Heart right ventricle (tissue), 16 donors: Measurements from ENCODE around the gene NRGN. TPM values are rescaled to one million over a fixed set of nuclear protein-coding genes. Genes with fewer than 3 reads are reported as not detected.
A peak's percentile ranks its signal among the peaks of the same experiment; 100 is the strongest.
"Not testable (repeated sequence)": the region's sequence is repeated elsewhere in the genome, so short reads cannot be mapped to it uniquely, and the experiment has no call there.

ENCODE experiments used
- ATAC-seq, 8 donors: fragments of 200-7000 bp; cut with Tn5 transposase; one replicate each; pipeline ENCODE4 v1.9.1; 2020; ENCODE audit warnings: mild to moderate bottlenecking in 8 of 8, moderate library complexity in 8 of 8, moderate number of reproducible peaks in 1 of 8
- DNase-seq, 2 donors: peaks; one replicate each; pipeline ENCODE4 v3.0.0-alpha.2; 2020
- H3K27ac ChIP-seq, 10 donors: fragments of 200-600 bp; sonication (generic) in 2 of 10; one replicate each; pipeline versions ENCODE4 v1.5.0 to v1.8.0; 2020 to 2022; ENCODE audit warnings: mild to moderate bottlenecking in 3 of 10
- H3K27me3 ChIP-seq, 7 donors: fragments of 200-600 bp; one replicate each; pipeline ENCODE4 v1.8.0; 2021 to 2022; ENCODE audit warnings: mild to moderate bottlenecking in 2 of 7
- H3K36me3 ChIP-seq, 9 donors: fragments of 200-600 bp; sonication (generic) in 1 of 9; one replicate each; pipeline versions ENCODE4 v1.5.0 to v1.8.0; 2020 to 2022; ENCODE audit warnings: mild to moderate bottlenecking in 2 of 9
- H3K4me1 ChIP-seq, 9 donors: fragments of 200-600 bp; sonication (generic) in 1 of 9; one replicate each; pipeline versions ENCODE4 v1.5.0 to v1.8.0; 2020 to 2022; ENCODE audit warnings: mild to moderate bottlenecking in 4 of 9
- H3K4me3 ChIP-seq, 10 donors: fragments of 200-600 bp; sonication (generic) in 2 of 10; one replicate each; pipeline versions ENCODE4 v1.5.0 to v1.8.0; 2020 to 2022; ENCODE audit warnings: mild to moderate bottlenecking in 7 of 10, moderate library complexity in 2 of 10
- H3K9me3 ChIP-seq, 11 donors: fragments of 200-600 bp in 10 of 11; sonication (generic) in 2 of 11; one replicate each; pipeline versions ENCODE4 v1.5.0 to v1.8.0; 2013 to 2022; ENCODE audit warnings: mild to moderate bottlenecking in 2 of 11, control low read depth in 1 of 11, moderate library complexity in 1 of 11
- CTCF ChIP-seq, 9 donors: fragments of 200-600 bp; sonication (generic) in 2 of 9; IDR thresholded peaks; one replicate each; pipeline versions ENCODE4 v1.5.0 to v1.8.0; 2021 to 2022; ENCODE audit warnings: antibody characterized with exemption in 9 of 9, mild to moderate bottlenecking in 5 of 9, moderate library complexity in 1 of 9
- WGBS, 2 donors: extraction: QIAGEN DNeasy Blood & Tissue Kit; methylation state at CpG; one replicate each; pipeline ENCODE4 v1.1.7; 2013; ENCODE audit warnings: inconsistent platforms in 1 of 2; 5-methylcytosine and 5-hydroxymethylcytosine counted together
- intact Hi-C, 10 donors: fragments of 100-400 bp; cut with DNase I; formaldehyde crosslinking; loops; one replicate each; pipeline versions ENCODE4 v1.11.1 to v1.14.2; 2022
- polyA plus RNA-seq, 2 donors: library from polyadenylated mRNA; stranded (reverse); fragments of 200-250 nt; gene quantifications; one replicate each; pipeline ENCODE4 v1.2.3, GENCODE V29; 2013
- total RNA-seq, 10 donors: library from RNA; stranded (reverse); fragmentation: NEBNext Ultra II Directional in 3 of 10; extraction: Animal tissue kit (Norgen Biotek cat#: 25700) in 3 of 10; gene quantifications; one replicate each; pipeline versions ENCODE4 v1.2.1 to v1.2.4, GENCODE V29; 2021 to 2023
- donor health status: Arrhythmogenic right ventricular cardiomyopathy.
- donor health status: ischemic (EF 13 %, LVEDD 7.1; RV severe dilation, severe dysfunction).
- donor health status: healthy with polysubstance abuse.
- donor health status: DM: no; HTN: yes; CAD: no.
- donor health status: DM: no; HTN: no; CAD: no.
- donor health status: ischemic (EF 25% LVEDD 6.9; RV normal size, moderate dysfunction).
- donor health status: ischemic (EF 25% LVEDD 5.7; RV mildly dilated, moderate dysfunction).
- donor health status: healthy.
- donor health status: DM: yes; HTN: yes; CAD: no.
- donor health status: Ischemic cardiomyopathy.
- donor health status: ischemic (EF 35%, LVEDD 5.7; RV mildly dilated, moderate dysfunction).
- donor health status: nonischemic (EF 11% LVEDD 7.7; RV severe dilation, severe dysfunction).
- donor health status: DM: yes; HTN: yes; CAD: no.
- donor health status: PGD.
- donor health status: ischemic (EF 29% LVEDD 5.4; RV normal size, mild dysfunction).
- donor health status: nonischemic (EF 23%, LVEDD 6.1; RV moderate dilation, normal function).

Gene NRGN
- total and polyA plus RNA-seq, 12 donors = 1.5 to 26.0 (median 5.2) TPM

GRCh38 chr11:124769806-124770774, 30.3 kb downstream of the NRGN start:
- TF ChIP-seq CTCF (IDR thresholded peaks at IDR 0.05) = no peak
- intact Hi-C loops = loop anchor here in 3 of 10 donors (10.0 kb wide), 1 partner anchor 65 kb away; no protein-coding TSS in a partner anchor
- WGBS, 2 donors = 97% methylated on average over 8 of the region's 8 CpGs
- H3K9me3 ChIP-seq = no peaks in the 10 kb centered on the region
- no peak overlapping the region for H3K27ac ChIP-seq
- no peak for DNase-seq
- peaks cover 0 to 92% (median 27%) of the 10 kb centered on the region in 9 donors for H3K36me3 ChIP-seq
- ATAC-seq = no peak
- H3K4me3 ChIP-seq = no peak overlapping the region
- H3K4me1 ChIP-seq = peaks cover 0 to 4% (median 0%) of the 10 kb centered on the region in 9 donors
- no peaks in the 10 kb centered on the region for H3K27me3 ChIP-seq

DNA sequence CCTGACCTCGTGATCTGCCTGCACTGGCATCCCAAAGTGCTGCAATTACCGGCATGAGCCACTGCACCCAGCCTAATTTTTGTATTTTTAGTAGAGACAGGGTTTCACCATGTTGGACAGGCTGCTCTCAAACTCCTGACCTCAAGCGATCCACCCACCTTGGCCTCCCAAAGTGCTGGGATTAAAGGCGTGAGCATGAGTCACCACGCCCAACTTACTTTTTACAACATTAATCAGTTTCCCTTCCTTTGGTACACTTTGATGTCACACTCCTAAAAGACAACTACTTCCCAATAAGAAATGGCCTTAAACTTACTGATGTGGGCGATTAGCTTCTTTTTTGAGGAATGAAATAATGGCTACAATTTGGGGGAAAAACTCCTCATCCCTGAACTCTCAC, 31.2 kb downstream of the NRGN start:
- H3K4me1 ChIP-seq, DNase-seq, ATAC-seq, H3K27me3 ChIP-seq, H3K4me3 ChIP-seq, H3K27ac ChIP-seq, H3K9me3 ChIP-seq: not testable (repeated sequence)
- intact Hi-C loops = loop anchor here in 1 of 10 donors (10.0 kb wide), 1 partner anchor 64 kb away; no protein-coding TSS in a partner anchor
- WGBS, 2 donors = 95 to 97% methylated on average over 6 of the region's 6 CpGs
- peaks cover 0 to 84% (median 27%) of the 10 kb centered on the region in 9 donors for H3K36me3 ChIP-seq

- Histone ChIP-seq H3K27ac (no peak overlapping the region), H3K27me3 (no peaks in the 10 kb centered on the region), H3K36me3 (peaks cover 0 to 33% (median 3%) of the 10 kb centered on the region in 9 donors), H3K9me3 (no peaks in the 10 kb centered on the region), H3K4me1 (peaks cover 0 to 3% (median 0%) of the 10 kb centered on the region in 9 donors), H3K4me3 (no peak overlapping the region)
- intact Hi-C loops = loop anchor here in 1 of 10 donors (10.0 kb wide), 1 partner anchor 58 kb away; no protein-coding TSS in a partner anchor
- no peak for DNase-seq
- ATAC-seq = peak in 1 of 8 donors; percentile 23
- no peak for TF ChIP-seq CTCF (IDR thresholded peaks at IDR 0.05)
- 89 to 91% methylated on average over 7 of the region's 7 CpGs for WGBS, 2 donors
Measured at GRCh38 chr11:124776865-124777645, 37.3 kb downstream of the NRGN start.

DNA sequence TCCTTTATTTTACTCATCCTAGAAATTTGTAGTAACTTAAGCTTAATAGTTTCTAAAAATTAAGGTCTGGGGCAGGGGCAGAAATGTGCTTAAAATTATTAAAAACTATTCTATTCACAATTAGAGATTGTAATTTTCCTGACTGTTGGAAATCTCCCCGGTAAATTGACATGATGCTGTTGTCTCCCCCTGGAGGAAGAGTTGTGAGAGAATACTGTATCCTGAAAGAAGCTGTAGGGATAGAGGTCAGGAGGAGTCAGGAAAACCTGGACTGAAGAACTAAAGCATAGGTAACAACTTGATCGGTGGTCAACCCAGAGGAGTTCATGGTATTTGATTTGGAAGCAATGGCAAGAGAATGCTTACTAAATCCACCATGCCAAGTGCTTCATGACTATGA, 38.5 kb downstream of the NRGN start:
- peak in 3 of 9 donors; percentile 15 to 24 (median 18) for TF ChIP-seq CTCF (IDR thresholded peaks at IDR 0.05)
- Histone ChIP-seq H3K9me3 (no peaks in the 10 kb centered on the region), H3K4me1 (peaks cover 0 to 3% (median 0%) of the 10 kb centered on the region in 9 donors), H3K4me3 (no peak overlapping the region), H3K27ac (no peak overlapping the region), H3K27me3 (no peaks in the 10 kb centered on the region), H3K36me3 (peaks cover 0 to 20% (median 0%) of the 10 kb centered on the region in 9 donors)
- ATAC-seq (no peak), DNase-seq (no peak)
- intact Hi-C loops = loop anchor here in 1 of 10 donors (10.0 kb wide), 1 partner anchor 57 kb away; no protein-coding TSS in a partner anchor
- WGBS, 2 donors = 81 to 90% methylated on average over 2 of the region's 2 CpGs
